ENCODE results near the gene VTI1A.
"Not testable (repeated sequence)": the region's sequence is repeated elsewhere in the genome, so short reads cannot be mapped to it uniquely, and the experiment has no call there.

Gene VTI1A

GRCh38 chr10:112728118-112728883 is 281.3 kb downstream of the VTI1A start:
- no peak for ATAC-seq

GRCh38 chr10:112728997-112729396 is 282.0 kb downstream of the VTI1A start:
- ATAC-seq = no peak

DNA sequence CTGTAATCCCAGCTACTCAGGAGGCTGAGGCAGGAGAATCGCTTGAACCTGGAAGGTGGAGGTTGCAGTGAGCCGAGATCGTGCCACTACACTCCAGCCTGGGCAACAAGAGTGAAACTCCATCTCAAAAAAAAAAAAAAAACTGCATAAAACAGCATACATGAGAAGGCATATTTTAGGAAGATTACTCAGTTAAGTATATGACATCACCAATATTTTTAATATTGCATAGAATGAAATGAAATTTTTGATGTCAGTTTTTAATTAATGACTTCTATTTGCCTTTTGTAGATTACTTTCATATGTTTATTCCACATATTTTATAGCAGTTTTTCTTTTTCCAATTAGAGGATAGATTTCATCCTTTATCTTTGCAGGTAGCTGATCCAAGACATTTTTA is 284.4 kb downstream of the VTI1A start:
- ATAC-seq = not testable (repeated sequence)

DNA sequence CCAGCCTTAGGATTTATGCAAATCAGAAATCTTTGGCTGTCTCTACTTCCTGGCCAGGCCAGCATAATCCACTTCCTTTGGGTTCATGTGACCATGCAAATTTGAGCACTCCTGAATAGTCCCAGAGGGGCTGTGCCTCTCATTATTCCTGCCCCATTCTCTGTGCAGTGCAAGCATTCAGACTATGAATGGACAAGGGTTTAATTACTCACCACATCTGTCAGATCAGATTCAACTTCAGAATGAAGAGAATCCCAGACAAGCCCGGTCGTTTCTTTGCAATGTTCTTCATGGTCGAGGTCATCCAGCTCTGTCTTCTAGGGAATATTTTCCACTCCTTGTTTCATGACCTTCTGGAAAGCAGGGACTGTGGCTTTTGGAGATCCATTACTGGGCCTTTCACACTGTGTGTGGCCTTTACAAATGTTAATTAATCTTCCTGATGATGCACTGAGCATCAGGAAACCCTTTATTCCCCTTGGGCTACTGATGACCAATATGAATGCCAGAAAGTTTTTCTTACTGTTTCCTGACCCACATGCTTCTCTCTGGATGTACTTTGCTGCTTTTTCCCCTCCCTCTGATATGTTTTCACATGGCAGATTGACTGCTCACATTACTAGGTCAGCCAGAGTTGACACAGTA is 285.4 kb downstream of the VTI1A start:
- no peak for ATAC-seq

GRCh38 chr10:112735041-112735695 is 288.2 kb downstream of the VTI1A start:
- ATAC-seq = no peak

- ATAC-seq = no peak
These were observed 291.9 kb downstream of the VTI1A start for GRCh38 chr10:112738606-112739591.

GRCh38 chr10:112739592-112740353 is 292.8 kb downstream of the VTI1A start:
- ATAC-seq = no peak

GRCh38 chr10:112741830-112742402 is 294.9 kb downstream of the VTI1A start:
- no peak for ATAC-seq

- no peak for ATAC-seq
These were observed 297.4 kb downstream of the VTI1A start for GRCh38 chr10:112744181-112745096.

DNA sequence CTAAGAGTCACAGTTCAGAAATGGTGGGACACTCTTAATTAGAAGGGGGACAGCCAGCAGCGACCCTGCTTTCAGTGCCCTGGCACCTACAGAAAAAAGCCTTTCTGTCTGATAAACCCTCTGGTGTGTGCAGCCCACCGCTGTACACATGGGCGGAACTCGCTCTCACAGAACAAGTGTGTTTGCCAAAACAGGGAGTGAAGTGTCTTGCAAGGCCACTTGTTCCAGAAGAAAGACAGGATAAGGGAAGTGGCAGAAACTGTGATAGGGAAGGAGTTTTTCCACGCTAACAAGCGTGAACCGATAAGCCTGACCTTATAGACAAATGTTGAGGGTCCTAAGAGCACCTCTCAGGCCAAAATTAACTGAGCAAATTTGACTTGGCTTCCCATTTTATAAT is 299.3 kb downstream of the VTI1A start:
- no peak for ATAC-seq

DNA sequence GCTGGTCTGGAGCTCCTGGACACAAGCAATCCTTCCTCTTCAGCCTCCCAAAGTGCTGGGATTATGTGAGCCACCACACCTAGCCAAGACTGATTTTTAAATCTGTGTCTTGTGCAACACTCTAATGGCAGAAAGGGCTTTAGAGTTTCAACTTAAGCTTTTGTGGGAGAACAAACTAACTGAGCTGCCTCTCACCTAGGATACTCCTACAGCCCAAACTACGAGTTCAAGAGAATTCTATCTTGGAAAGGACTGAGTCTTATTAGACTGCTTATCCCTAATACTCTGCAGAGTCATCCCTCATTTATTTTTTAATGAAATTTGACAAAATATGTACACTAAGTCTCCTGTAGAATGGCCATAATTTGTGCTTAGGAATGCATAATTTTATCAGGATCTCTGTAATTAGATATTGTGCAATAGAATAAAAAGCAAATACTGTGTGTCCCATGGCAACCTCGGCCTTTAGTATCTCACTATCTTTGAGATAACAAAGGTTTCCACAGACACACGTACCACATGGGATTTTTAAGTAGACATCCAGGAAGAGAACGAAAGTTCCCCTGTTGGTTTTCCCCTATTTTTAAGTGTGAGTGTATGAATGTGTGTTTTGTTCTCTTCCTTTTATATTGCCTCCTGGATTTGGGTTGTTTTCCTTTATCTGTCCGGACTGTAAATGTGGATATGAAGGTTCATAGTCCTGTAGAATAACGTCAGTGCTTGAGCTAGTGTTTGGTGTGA is 303.6 kb downstream of the VTI1A start:
- no peak for ATAC-seq

DNA sequence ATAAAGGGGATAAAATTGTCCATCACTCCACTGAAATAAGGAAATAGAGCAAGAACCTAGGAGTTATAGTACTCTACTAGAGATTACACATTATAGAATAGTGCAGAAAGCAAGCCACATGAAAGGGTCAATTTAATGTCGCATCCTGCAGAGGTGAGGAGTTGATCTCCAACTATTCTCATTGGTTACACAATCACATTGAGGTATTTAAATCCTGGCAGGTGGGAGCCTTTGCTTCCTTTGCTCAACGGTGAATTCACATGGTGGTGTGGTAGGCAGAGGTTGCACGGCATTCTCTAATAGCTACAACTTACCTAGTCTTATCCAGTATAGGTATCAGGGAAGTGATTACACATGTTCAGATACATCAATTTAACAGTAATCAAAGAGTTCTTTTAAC is 304.6 kb downstream of the VTI1A start:
- ATAC-seq = no peak

DNA sequence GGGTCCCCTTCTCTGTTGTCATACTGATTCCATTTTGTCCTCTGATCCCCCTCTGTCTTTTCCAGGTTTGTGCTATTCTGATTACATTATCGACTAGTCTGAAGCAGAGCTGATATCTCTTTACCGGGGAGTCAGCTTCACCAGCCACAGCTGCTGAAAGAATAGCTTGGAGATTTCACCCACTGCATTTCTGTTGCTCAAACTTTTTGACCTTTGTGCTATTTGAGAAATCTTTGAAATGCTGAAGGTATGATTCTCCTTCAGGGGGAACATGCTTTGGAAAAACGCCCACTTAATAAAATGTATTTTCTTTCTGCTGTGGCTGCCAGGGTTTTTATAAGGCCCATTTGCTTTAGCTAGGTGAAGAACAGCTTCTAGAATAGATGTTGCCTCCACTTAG is 305.3 kb downstream of the VTI1A start:
- no peak for ATAC-seq

- ATAC-seq = no peak
These were observed 307.0 kb downstream of the VTI1A start for GRCh38 chr10:112753961-112754411.

DNA sequence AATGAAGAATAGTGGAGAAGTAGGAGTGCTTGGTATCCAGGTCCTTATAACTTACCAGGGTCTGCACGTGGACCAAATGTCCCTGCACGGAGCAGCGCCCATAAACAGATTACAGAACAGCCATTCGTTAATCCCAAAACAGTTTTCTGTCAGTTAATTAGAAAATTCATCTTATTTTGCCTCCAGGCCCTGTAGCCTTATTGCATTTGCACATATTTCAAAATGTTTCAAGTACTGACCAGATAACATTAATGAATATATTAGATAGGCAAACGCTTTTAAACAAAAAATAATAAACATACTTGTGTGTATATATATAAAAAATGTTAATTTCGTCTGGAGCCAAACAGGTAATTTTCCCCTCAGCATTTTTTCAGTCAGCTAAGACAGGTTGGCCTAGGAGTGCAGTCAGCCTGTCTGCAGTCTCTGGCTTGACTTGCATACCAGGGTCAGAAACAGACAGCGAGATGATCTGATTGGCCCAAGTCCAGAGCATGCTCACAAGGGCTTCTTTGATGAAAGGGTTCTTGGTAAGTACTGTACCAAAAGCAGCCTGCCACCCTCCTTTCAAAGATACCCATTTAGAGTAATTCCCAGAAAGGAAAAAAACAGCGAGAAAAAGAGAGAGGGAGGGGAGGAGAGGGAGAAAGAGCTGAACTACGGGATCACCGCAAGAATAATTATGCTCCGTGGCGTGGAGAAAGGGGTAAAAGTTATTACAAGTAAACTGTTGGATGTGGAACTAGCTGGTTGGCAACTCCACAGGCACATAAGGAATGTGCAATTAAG is 308.6 kb downstream of the VTI1A start:
- no peak for ATAC-seq

DNA sequence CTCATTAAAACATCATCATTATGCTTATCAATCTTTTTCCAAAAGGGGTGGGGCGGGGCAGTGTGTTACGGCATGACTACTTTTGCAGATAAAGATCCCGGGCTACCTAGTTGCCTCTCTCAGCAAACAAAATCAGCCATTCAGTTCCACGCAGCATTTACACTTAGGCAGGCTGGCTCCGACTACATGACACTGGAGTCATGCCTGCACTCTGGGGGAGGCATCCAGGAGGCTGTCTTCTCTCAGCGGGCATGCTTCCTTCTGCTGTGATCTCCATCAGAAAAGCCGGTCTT is 309.2 kb downstream of the VTI1A start:
- no peak for ATAC-seq

GRCh38 chr10:112758961-112759360 is 311.9 kb downstream of the VTI1A start:
- no peak for ATAC-seq

DNA sequence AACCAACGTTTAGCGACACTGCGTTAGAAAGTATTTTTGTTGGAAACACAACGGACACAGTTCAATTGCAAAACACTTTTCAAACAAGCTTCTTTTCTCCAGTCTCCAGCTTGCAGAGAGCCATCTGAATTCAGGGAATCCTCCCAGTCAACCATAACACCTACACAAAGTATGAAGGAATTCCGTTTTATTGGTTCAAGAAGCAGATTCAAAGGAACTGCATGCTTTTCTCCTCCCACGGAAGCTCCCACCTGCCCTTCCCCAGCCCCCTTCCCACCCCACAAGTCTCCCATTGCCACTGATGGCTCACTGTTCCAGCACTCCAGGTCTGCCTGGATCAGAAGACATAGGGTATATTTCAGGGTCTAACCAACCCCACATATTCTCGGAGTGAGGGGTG is 312.5 kb downstream of the VTI1A start:
- no peak for ATAC-seq

DNA sequence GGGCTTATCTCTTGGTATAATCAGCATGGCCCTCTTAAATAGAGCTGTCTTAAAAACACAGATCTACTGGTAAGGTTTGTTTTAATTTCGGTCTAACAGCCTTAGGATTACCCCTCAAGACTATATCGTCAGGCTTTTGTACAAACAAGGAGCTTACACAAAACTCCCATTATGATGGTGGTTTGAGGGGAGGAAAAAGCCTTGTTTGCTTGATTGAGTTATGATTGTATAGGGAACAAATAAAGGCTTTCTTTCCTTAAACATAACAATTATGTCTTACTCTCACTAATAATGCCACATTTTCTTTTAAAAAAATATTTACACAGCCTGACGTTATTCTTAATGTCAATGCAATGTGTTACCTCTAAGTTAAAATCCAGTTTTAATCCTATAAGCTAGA is 314.2 kb downstream of the VTI1A start:
- ATAC-seq = no peak
